GM21737 (cell line): ENCODE results near the gene TAF6L.
"Not testable (repeated sequence)": the region's sequence is repeated elsewhere in the genome, so short reads cannot be mapped to it uniquely, and the experiment has no call there.

Experiments used
- ATAC-seq: cut with Tn5 transposase; IDR thresholded peaks from one replicate; pipeline ENCODE4 v1.9.1; 2021; ENCODE audit warnings: mild to moderate bottlenecking, moderate library complexity; ENCODE audit not compliant: unreplicated experiment

TAF6L gene

DNA sequence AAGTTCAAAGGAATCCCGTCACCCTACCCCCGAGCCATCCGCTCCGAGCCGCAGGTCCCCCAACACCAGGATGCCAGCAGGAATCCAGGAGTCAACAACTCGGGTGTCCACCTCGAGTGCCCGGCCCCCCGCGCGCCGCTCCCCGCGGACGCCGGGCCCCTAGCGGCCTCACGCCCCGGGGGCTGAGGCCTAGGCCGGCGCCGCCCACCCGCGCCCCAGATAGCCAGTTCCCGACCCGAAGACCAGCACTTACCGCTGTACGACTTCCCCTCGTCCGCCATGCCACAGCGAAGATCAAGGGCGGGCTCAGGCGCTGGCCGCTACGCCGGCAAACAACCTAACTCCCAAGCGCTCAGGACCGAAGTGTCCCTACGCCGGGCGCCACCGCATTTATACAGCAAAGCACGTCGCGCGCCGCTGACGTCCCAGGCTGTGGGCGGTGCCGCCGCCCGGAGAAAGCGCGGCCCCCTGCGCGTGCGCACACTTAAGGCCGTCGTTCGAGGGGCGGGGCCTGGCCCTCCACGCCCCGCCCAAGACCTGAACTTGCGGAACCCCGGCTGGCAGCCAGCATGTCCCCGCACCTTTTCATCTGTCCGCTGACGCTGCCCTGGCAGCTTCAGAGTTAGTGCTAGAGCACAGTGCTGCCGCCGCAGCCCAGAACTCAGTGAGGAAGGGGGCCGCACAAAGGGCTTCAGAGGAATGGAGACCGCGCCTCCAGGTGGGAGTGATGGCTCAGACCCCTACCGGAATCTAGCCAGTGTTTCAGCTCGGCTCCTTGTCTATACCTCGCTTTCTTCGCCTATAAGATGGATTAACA, 34.1 kb downstream of the TAF6L start, which contains the start of gene NXF1:
NXF1 (minus strand) TSS at position 365 of the 817 bp plus-strand sequence; CDS start at position 281, 84 bp downstream.
- peak; percentile 84 for ATAC-seq

DNA sequence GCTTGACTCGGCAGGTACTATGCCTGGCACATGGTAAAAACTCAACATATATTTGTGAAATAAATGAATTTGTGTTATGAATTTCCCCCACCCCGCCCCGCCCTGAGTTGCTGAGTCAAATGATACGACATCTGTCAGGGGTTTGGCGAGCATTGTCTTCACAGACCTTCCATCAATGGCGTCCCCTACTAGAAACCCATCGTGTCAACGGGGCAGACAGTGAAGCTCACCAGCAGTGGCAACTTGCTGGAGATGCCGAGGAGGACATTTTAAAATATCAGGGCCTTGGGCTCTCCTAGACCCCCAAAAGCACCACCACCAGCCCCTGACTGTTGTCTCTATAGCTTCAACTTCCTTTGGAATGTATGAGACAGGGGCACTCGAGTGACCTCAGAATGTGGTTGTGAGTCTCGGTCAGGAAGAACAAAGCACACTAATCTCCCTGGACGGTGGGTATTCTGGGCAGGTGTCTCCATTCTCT, 34.8 kb downstream of the TAF6L start:
- ATAC-seq: no peak

DNA sequence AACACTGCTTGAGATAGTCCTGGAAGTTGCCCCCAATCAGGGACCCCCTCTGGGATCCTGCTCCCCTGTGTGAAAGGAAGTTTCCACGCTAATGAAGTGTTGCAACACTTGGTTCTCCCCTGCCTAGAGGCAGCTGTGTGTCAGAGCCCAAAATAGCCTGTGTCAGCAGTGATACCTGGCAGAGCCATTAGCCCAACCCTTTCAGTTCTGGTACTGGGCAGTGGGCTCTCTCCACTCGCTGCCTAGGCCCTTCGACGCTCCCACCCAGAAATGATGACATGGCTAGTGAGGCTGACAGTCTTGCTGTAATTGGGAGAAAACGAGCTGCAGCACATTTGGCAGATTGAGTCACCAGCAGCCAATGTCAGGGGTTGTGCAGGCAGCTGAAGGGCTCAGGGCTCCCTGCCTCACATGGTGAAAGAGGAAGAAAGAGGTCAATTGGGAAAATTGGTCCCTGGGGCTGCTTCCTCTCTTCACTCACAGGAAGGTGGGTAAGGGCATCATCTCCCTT, 35.5 kb downstream of the TAF6L start:
- ATAC-seq: no peak

DNA sequence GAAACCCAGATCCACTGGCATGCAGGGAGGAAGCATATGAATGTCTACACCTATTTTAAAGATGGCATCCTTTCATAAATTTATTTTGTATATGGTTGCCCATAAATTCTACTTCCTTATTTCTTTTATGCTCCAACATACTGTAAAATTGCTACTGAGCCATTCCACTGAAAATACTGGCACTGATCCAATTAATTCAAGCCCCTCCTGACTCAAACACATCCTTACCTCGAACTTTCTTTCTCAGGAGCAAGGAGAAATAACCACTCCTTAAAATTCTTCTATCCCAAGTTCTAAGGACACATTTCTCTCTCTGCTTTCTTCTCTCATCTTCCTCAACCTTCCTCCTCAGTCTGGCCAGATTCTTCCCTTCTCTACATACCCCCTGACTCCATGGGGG, 39.6 kb downstream of the TAF6L start:
- no peak for ATAC-seq

DNA sequence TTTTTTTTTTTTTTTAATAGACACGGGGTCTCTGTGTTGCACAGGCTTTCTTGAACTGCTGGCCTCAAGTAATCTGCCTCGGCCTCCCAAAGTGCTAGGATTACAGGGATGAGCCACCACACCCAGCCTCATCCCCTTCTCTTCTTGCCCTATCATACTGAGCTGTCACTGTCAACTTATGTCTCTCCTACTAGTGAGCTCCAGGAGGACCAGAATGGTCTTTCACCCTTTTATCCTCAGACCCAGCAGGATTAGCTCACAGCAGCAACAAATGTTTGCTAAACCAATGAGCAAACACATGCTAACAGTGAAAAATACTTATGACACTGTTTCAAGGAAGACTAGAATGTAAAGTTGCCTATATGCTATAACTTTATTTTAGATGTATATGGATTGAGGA, 40.5 kb downstream of the TAF6L start:
- no peak for ATAC-seq

DNA sequence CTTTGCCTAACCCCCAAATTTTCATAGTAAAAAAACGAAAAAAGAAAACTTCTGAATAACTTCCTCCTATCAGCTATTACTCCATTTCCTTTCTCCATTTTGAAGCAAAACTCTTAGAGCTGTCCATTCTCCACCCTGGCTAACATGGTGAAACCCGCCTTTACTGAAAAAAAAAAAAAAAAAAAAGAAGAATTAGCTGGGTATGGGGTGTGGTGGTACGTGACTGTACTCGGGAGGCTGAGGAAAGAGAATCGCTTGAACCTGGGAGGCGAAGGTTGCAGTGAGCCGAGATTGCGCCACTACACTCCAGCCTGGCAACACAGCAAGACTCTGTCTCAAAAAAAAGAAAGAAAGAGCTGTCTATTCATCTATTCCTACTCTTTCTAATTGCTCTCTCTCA, 45.4 kb downstream of the TAF6L start:
- ATAC-seq: no peak

DNA sequence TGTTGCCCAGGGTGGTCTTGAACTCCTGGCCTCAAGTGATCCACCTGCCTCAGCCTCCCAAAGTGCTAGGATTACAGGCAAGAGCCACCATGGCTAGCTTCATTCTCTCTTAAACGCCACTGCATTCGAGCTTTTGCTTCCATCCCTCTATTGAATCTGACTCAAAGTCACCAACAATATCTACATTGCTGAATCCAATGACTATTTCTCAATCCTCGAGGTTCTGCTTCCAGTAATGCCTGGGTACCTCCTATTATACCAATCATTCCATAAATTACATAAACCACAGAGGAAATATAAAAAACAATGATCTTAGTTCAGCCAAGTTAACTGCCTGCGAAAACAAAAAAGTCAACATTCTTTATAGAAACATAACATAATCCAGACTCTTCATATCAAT, 45.9 kb downstream of the TAF6L start:
- ATAC-seq: no peak

DNA sequence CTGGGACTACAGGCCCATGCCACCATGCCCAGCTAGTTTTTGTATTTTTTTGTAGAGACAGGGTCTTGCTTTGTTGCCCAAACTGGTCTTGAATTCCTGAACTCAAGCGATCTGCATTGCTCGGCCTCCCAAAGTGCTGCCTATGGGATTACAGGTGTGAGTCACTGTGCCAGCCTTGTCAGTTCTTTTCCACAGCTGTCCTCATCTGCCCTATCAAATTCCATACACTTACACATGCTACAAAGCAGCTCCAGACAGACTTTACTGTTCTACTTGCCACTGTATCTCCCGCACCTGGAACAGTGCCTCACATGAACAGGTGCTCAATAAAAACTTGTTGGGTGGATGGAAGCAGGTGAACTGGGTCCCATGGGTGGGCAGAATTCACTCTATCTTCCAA, 52.5 kb downstream of the TAF6L start:
- ATAC-seq: no peak

DNA sequence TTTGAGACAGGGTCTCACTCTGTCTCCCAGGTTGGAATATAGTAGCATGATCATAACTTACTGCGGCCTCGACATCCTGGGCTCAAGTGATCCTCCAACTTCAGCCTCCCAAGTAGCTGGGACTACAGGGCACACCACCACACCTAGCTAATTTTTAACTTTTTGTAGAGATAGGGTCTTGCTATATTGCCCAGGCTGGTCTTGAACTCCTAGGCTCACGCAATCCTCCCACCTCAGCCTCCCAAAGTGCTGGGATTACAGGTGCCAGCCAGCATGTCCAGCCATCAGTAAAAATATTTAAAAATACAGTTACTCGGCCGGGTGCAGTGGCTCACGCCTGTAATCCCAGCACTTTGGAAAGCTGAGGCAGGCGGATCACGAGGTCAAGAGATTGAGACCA, 56.9 kb downstream of the TAF6L start:
- not testable (repeated sequence) for ATAC-seq

DNA sequence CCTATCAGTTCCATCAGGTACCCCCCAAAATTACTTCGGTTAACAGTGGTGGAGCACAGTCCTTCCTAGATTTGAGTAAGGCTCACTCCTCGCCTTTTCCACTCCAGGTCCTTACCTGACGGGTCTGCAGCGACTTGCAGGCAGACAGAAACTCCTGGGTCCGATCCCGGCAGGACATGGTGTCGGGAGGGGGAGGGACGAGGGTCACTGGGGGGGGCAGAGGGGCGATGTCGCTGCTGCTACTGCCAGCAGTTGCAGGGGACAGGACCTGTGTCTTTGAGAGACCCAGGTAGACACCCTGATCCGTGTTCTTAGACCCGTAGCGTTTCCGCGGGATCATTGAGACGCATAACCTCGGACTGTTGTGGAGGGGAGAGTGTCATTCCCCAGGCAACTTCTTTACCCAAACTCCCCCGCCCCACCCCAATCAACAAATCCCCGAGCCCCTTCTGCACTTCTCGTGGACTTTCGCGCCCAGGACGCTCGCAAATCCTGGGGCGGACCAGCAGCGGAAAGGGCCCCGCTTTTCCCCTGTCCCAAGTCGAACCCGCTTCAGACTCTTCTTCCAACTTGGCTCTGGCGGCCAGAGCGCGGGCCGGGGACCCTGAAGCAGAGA, 59.8 kb downstream of the TAF6L start:
- ATAC-seq: no peak

DNA sequence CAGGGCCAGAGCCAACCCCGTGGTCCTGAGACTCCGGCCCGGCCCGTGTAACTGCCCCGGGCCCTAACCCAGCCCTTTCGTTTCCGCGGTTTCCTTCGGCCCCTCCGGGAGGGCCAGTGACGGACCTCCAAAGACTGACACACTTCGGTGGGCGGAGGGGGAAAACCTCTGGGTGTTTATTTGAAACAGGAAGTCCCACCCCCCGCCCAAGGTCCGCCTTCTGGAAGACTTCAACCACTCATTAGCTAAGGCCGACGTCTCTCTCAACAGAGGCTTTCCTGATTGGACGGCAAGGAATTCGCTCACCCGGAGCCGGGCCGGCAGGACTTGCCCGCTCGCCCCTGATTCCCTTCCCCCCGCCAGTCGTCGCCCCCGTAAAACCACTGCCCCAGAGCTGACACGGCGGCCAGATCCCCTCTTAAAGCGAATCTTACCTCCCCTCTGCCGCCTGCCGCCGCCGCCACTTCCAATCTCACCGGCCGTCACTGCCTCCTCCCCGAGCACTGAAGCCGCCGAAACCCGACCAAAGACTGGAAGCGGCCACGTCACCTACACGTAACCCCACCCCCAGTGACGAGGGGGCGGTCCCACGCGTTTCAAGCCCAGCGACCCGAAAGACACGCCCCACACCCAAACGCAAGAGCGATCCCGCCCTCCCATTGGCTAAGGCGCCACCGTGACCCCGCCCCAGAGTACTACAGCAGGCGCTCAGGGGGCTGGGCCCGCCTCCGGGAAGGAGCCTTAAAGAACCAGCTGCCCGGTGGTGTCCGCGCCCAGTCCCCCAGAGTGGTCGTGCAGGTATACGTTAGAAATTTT, 60.5 kb downstream of the TAF6L start, which contains the start of gene STX5:
STX5 (minus strand) TSS at position 532 of the 816 bp plus-strand sequence. CDS start 808 bp downstream, outside the sequence.
- ATAC-seq: peak; percentile 70

DNA sequence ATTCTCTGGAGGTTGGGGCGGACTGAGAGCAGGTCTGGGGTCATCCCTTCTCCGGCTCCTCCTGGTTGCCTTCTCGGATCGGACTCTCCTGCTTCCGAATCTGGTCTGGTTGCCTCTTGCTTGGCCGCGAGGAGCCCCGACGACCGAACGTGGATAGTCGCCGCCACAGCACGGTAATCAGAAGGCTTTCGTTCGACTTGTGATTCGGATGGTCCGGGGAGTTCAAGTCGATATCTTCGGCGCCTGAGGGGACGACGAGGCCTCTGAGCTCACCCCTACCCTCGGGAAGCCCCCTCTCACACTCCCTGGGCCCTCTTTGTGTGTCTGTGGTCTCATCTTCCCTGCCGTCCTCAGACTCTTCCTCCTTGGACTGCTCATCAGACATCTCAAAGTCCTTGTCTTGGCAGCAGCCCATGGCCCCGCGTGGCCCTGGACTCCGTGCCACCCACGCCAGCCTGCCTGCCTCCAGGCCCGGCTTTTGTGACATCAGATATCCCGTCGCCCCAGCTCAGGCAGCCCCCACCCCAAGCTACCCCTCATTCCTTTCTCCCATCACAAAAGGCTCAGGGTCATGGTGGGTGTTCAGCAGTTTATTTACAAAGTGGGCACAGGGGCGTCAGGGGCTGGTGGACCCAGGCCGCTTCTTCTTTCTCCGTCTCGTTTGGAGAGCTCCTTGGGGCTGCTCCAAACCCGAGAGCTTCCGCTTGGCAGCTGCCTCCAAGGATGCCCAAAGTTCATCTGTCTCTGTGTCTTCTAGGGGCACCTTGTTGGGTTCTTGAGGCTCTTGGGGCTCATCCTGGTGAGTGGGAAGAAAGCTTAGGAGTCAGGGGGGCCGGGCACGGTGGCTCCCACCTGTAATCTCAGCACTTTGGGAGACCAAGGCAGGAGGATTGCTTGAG, 61.4 kb downstream of the TAF6L start, which contains the start of gene TEX54:
TEX54 (minus strand) TSS at position 506 of the 899 bp plus-strand sequence.
- ATAC-seq: peak; percentile 15

DNA sequence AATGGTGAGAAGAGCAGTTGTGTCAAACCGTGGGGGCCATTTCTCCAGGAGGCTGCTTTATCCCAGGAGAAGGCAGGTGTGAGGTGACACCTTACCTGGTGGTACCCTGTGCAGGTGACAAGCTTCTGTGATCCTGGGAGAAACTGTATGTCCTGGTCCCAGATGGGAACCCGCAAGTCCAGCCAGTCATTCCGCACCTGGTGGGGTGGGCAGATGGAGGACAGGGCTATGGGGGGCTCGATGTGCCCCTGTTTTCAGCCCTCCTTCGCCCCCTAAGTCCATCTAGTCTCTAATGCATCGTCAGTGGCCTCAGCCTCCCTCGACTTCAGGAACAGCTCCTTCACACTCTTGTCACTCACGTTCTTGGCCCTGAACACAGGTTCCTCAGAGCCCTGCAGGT, 64.1 kb downstream of the TAF6L start:
- no peak for ATAC-seq
